ENCODE measurements around the gene GRIK3. TPM values are rescaled to one million over a fixed set of nuclear protein-coding genes. Genes with fewer than 3 reads are reported as not detected.

The GRIK3 gene
- total RNA-seq, 2 experiments from 2014 or later: not detected

GRCh38 chr1:37068897-37069296 lies 34.6 kb upstream of the GRIK3 start:
- Mint-ChIP-seq H3K27me3 (peaks cover 22% of the 10 kb centered on the region), H3K27ac (no peak overlapping the region), H3K4me3 (no peak overlapping the region), H3K4me1 (no peaks in the 10 kb centered on the region), H3K9me3 (ENCODE audit: low read depth) (no peaks in the 10 kb centered on the region), H3K36me3 (ENCODE audit: low read depth) (no peaks in the 10 kb centered on the region)
- POLR2A ChIA-PET: no interaction called here
- ATAC-seq (no peak), DNase-seq (no peak)
- CTCF ChIA-PET: no interaction called here
- intact Hi-C loops (cut with DNase I, micrococcal nuclease): no loop called here

GRCh38 chr1:37068260-37068659 lies 33.9 kb upstream of the GRIK3 start:
- DNase-seq (no peak), ATAC-seq (no peak)
- no peaks in the 10 kb centered on the region for H3K9me3 Mint-ChIP-seq (ENCODE audit: low read depth)
- no peaks in the 10 kb centered on the region for H3K4me1 Mint-ChIP-seq
- POLR2A ChIA-PET: no interaction called here
- CTCF ChIA-PET: no interaction called here
- H3K27me3 Mint-ChIP-seq: peaks cover 22% of the 10 kb centered on the region
- H3K36me3 Mint-ChIP-seq (ENCODE audit: low read depth): no peaks in the 10 kb centered on the region
- H3K4me3 Mint-ChIP-seq: no peak overlapping the region
- H3K27ac Mint-ChIP-seq: no peak overlapping the region
- intact Hi-C loops (cut with DNase I, micrococcal nuclease): no loop called here

DNA sequence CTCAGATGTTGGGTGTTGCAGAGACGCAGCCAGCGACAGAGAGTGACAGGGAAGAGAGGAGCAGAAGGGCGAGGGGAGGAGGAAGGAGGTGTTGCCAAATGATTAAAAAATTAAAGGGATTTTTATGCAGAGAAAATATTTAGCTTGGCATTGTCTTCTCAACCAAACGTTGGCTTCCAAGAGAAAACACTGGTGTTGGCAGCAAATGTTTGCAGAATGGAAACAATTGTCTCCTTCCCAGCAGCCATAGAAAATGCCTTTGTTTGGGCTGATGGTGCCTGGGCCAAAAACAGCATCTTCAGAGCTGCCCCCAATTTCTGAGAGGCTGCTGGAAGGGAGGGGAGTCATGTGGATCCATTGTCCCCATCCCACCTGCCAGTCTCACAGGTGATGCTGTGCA lies 29.7 kb upstream of the GRIK3 start:
- Mint-ChIP-seq H3K9me3 (ENCODE audit: low read depth) (no peaks in the 10 kb centered on the region), H3K36me3 (ENCODE audit: low read depth) (no peaks in the 10 kb centered on the region), H3K4me1 (no peaks in the 10 kb centered on the region), H3K27ac (no peak overlapping the region), H3K4me3 (no peak overlapping the region), H3K27me3 (peaks cover 20% of the 10 kb centered on the region)
- intact Hi-C loops (cut with DNase I, micrococcal nuclease): no loop called here
- ChIA-PET POLR2A (no interaction called here), CTCF (no interaction called here)
- no peak for ATAC-seq
- no peak for DNase-seq

DNA sequence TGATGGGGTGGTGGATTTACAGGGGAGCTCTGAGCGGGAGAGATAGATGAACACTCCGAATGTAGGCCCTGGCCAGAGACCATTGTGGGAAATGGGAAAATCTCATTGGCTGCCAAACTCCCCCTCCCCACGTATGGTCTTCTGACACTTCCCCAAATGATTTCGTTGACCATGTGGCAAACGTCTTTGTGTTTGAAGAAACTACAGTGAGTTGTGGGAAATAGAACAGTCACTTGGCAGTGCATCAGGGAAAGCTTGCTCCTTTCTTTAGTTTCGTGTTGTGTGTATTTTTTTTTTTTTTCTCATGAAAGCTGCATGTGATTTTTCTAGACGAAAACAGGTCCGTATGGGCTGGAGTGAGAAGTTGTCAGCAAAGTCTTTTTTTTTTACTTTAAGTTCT lies 25.0 kb upstream of the GRIK3 start:
- ChIA-PET CTCF (interaction anchor here (0.6 kb wide), 1 partner anchor 16 kb away, joined by 3 read pairs; no protein-coding TSS in a partner anchor), POLR2A (no interaction called here)
- DNase-seq (no peak), ATAC-seq (no peak)
- H3K36me3 Mint-ChIP-seq (ENCODE audit: low read depth): no peaks in the 10 kb centered on the region
- peaks cover 10% of the 10 kb centered on the region for H3K27me3 Mint-ChIP-seq
- H3K4me3 Mint-ChIP-seq: no peak overlapping the region
- no peak overlapping the region for H3K27ac Mint-ChIP-seq
- H3K9me3 Mint-ChIP-seq (ENCODE audit: low read depth): no peaks in the 10 kb centered on the region
- intact Hi-C loops (cut with DNase I, micrococcal nuclease): no loop called here
- H3K4me1 Mint-ChIP-seq: no peaks in the 10 kb centered on the region

- Mint-ChIP-seq H3K27ac (no peak overlapping the region), H3K27me3 (peaks cover 10% of the 10 kb centered on the region), H3K9me3 (ENCODE audit: low read depth) (no peaks in the 10 kb centered on the region), H3K4me3 (no peak overlapping the region), H3K4me1 (no peaks in the 10 kb centered on the region), H3K36me3 (ENCODE audit: low read depth) (no peaks in the 10 kb centered on the region)
- CTCF ChIA-PET: interaction anchor here (0.6 kb wide), 1 partner anchor 15 kb away, joined by 3 read pairs; no protein-coding TSS in a partner anchor
- DNase-seq: no peak
- intact Hi-C loops (cut with DNase I, micrococcal nuclease): no loop called here
- POLR2A ChIA-PET: no interaction called here
- no peak for ATAC-seq
Observed at GRCh38 chr1:37058424-37058988, 24.2 kb upstream of the GRIK3 start.

DNA sequence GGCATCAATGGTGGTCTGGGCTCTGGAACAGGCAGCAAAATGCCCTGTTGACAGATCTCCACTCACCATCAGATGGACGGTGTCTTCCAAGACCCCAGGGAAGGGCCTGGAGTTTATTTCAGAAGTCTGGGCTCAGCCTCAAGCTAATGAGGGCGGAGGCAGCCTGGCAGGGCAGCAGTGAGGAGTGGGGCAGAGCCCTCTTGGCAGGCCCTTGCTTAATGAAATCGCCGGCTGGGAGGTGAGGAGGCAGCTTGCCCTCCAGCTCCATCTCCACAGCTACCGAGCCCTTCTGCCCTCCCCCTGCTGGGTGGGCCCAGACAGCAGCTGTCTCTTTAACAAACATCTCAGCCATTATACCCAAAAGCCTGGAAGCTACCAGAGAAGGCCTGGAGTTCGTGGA lies 22.0 kb upstream of the GRIK3 start:
- H3K4me3 Mint-ChIP-seq: no peak overlapping the region
- peaks cover 10% of the 10 kb centered on the region for H3K27me3 Mint-ChIP-seq
- POLR2A ChIA-PET: no interaction called here
- CTCF ChIA-PET: no interaction called here
- no peaks in the 10 kb centered on the region for H3K36me3 Mint-ChIP-seq (ENCODE audit: low read depth)
- H3K4me1 Mint-ChIP-seq: no peaks in the 10 kb centered on the region
- ATAC-seq (no peak), DNase-seq (no peak)
- H3K27ac Mint-ChIP-seq: no peak overlapping the region
- intact Hi-C loops (cut with DNase I, micrococcal nuclease): no loop called here
- H3K9me3 Mint-ChIP-seq (ENCODE audit: low read depth): no peaks in the 10 kb centered on the region

DNA sequence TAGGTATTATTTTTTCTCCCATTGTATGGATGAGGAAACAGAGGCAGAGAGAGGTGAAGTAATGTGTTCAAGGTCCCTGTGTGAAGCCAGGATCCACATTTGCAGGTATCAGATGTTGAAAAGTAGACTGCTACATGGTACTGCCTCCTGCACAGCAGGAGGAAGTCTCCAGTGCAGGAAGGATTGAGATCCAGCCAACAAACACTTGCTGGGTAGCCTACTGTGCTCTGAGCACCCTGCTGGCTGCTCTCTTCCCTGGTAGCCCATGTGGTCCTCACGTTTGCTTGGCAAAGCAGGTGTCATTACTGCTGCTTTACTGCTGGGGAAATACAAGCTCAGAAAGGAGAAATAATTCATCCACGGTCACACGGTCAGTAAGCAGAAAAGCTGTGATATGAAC lies 21.3 kb upstream of the GRIK3 start:
- intact Hi-C loops (cut with DNase I, micrococcal nuclease): no loop called here
- no peak overlapping the region for H3K4me3 Mint-ChIP-seq

DNA sequence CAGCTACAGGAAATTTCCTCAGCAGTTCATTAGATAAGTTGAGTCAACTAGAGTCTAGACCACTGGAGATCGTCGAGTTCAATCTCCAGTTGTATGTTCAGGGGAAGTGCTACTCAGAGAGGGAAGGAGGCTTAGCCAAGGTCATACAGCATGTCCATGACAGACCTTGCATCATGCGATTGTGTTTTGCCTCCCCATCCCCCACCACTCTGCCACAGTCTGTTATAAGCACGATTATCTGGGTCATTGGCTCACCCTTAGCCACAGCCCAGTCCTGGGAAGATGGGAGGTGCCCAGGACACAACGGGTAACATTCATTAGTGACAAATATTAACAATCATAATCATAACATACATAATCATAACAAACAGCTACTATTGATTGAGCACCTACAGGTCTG lies 18.9 kb upstream of the GRIK3 start:
- no peaks in the 10 kb centered on the region for H3K9me3 Mint-ChIP-seq (ENCODE audit: low read depth)
- no peak for ATAC-seq
- no peak overlapping the region for H3K27ac Mint-ChIP-seq

More for the DNA sequence above, 21.3 kb upstream of the GRIK3 start:
- peaks cover 5% of the 10 kb centered on the region for H3K27me3 Mint-ChIP-seq
- POLR2A ChIA-PET: no interaction called here
- no peak overlapping the region for H3K27ac Mint-ChIP-seq
- no peak for DNase-seq
- no peak for ATAC-seq
- no peaks in the 10 kb centered on the region for H3K36me3 Mint-ChIP-seq (ENCODE audit: low read depth)
- no peaks in the 10 kb centered on the region for H3K4me1 Mint-ChIP-seq
- CTCF ChIA-PET: interaction anchor here (0.9 kb wide), 1 partner anchor 380 kb away, joined by 3 read pairs; no protein-coding TSS in a partner anchor
- no peaks in the 10 kb centered on the region for H3K9me3 Mint-ChIP-seq (ENCODE audit: low read depth)

DNA sequence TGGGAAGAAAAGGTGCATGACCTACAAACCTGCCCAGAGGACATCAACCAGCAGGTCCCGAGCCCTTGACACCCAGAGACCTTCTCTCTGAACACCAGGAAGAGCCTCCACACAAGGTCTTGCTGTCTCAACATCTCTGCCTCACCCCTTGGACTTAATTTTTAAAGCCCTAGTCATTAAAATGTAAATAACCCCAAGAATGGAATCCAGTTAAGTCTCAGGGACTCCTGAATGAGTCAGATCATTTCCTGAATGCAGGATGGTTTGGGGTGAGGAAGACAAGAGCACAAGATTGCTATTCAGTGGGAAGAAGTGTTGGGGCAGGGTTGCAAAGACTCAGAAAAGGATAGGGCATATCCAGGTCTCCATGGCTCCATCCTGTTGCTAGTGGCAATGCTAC lies 17.8 kb upstream of the GRIK3 start:
- H3K9me3 Mint-ChIP-seq (ENCODE audit: low read depth): no peaks in the 10 kb centered on the region
- DNase-seq: no peak
- ChIA-PET CTCF (no interaction called here), POLR2A (no interaction called here)
- peaks cover 2% of the 10 kb centered on the region for H3K27me3 Mint-ChIP-seq
- no peak overlapping the region for H3K27ac Mint-ChIP-seq
- no peak for ATAC-seq
- H3K4me1 Mint-ChIP-seq: no peaks in the 10 kb centered on the region
- no peaks in the 10 kb centered on the region for H3K36me3 Mint-ChIP-seq (ENCODE audit: low read depth)
- intact Hi-C loops (cut with DNase I, micrococcal nuclease): no loop called here
- H3K4me3 Mint-ChIP-seq: no peak overlapping the region

More for the DNA sequence above, 18.9 kb upstream of the GRIK3 start:
- H3K36me3 Mint-ChIP-seq (ENCODE audit: low read depth): no peaks in the 10 kb centered on the region
- ChIA-PET CTCF (no interaction called here), POLR2A (no interaction called here)
- H3K27me3 Mint-ChIP-seq: peaks cover 3% of the 10 kb centered on the region
- no peaks in the 10 kb centered on the region for H3K4me1 Mint-ChIP-seq
- intact Hi-C loops (cut with DNase I, micrococcal nuclease): no loop called here
- DNase-seq: no peak
- no peak overlapping the region for H3K4me3 Mint-ChIP-seq

GRCh38 chr1:37051346-37051745 lies 17.0 kb upstream of the GRIK3 start:
- H3K9me3 Mint-ChIP-seq (ENCODE audit: low read depth): no peaks in the 10 kb centered on the region
- no peaks in the 10 kb centered on the region for H3K36me3 Mint-ChIP-seq (ENCODE audit: low read depth)
- ChIA-PET POLR2A (no interaction called here), CTCF (no interaction called here)
- DNase-seq (no peak), ATAC-seq (no peak)
- H3K27me3 Mint-ChIP-seq: peaks cover 2% of the 10 kb centered on the region
- intact Hi-C loops (cut with DNase I, micrococcal nuclease): no loop called here
- H3K27ac Mint-ChIP-seq: no peak overlapping the region
- H3K4me1 Mint-ChIP-seq: no peaks in the 10 kb centered on the region
- no peak overlapping the region for H3K4me3 Mint-ChIP-seq

DNA sequence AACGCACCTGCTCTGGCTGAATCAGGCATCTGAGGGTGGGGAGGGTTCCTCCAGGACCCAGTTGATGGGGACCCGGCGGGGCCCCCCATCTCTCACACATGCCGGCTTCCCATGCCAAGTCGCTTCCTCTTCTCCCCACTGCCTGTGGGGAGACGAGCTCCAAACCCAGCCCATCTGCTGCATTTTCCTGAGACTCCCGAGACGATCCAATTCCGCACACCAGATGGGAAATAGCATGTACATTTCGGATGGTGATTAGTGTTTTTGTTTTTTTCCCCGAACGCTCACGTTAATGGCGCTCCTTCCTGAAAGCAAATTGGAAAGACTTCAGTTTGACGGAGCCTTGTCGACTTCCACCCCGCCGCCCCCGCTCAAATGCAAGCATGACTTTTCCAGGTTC lies 13.2 kb upstream of the GRIK3 start:
- Mint-ChIP-seq H3K27me3 (peaks cover 14% of the 10 kb centered on the region), H3K36me3 (ENCODE audit: low read depth) (no peaks in the 10 kb centered on the region), H3K4me3 (no peak overlapping the region), H3K27ac (no peak overlapping the region), H3K9me3 (ENCODE audit: low read depth) (no peaks in the 10 kb centered on the region), H3K4me1 (no peaks in the 10 kb centered on the region)
- ATAC-seq (no peak), DNase-seq (no peak)
- ChIA-PET POLR2A (no interaction called here), CTCF (no interaction called here)
- intact Hi-C loops (cut with DNase I, micrococcal nuclease): no loop called here

- Mint-ChIP-seq H3K36me3 (ENCODE audit: low read depth) (no peaks in the 10 kb centered on the region), H3K27ac (no peak overlapping the region), H3K4me1 (no peaks in the 10 kb centered on the region), H3K27me3 (peaks cover 38% of the 10 kb centered on the region), H3K9me3 (ENCODE audit: low read depth) (no peaks in the 10 kb centered on the region), H3K4me3 (no peak overlapping the region)
- ATAC-seq (no peak), DNase-seq (no peak)
- ChIA-PET CTCF (no interaction called here), POLR2A (no interaction called here)
- intact Hi-C loops (cut with DNase I, micrococcal nuclease): no loop called here
Observed at GRCh38 chr1:37043101-37043500, 8.8 kb upstream of the GRIK3 start.

GRCh38 chr1:37042506-37042905 lies 8.2 kb upstream of the GRIK3 start:
- no peaks in the 10 kb centered on the region for H3K36me3 Mint-ChIP-seq (ENCODE audit: low read depth)
- H3K27me3 Mint-ChIP-seq: peaks cover 41% of the 10 kb centered on the region
- intact Hi-C loops (cut with DNase I, micrococcal nuclease): no loop called here
- no peak overlapping the region for H3K4me3 Mint-ChIP-seq
- no peaks in the 10 kb centered on the region for H3K9me3 Mint-ChIP-seq (ENCODE audit: low read depth)
- CTCF ChIA-PET: interaction anchor here (0.6 kb wide), 1 partner anchor 41 kb away, joined by 4 read pairs; no protein-coding TSS in a partner anchor
- POLR2A ChIA-PET: no interaction called here
- no peak for DNase-seq
- no peak for ATAC-seq
- no peaks in the 10 kb centered on the region for H3K4me1 Mint-ChIP-seq
- no peak overlapping the region for H3K27ac Mint-ChIP-seq
